Activated naive CD8-positive, alpha-beta T cell treated with anti-CD3 and anti-CD28 coated beads, Interleukin-2, amount 50 U/mL, for 24 hours (primary cell): ENCODE results near the gene BRS3.
"Not testable (repeated sequence)": the region's sequence is repeated elsewhere in the genome, so short reads cannot be mapped to it uniquely, and the experiment has no call there.

Experiments
- ATAC-seq: fragments of 150-1000 bp; cut with Tn5 transposase; one replicate; pipeline ENCODE4 v1.10.0; 2021
- DNase-seq: peaks from one replicate; pipeline ENCODE4 v3.0.0; 2021
- H3K27ac Mint-ChIP-seq: one replicate; pipeline ENCODE4 v1.8.0; 2021; ENCODE audit warnings: mild to moderate bottlenecking, mixed read lengths
- H3K27me3 Mint-ChIP-seq: one replicate; pipeline ENCODE4 v1.8.0; 2021; ENCODE audit warnings: mixed read lengths
- H3K36me3 Mint-ChIP-seq: one replicate; pipeline ENCODE4 v1.8.0; 2021; ENCODE audit warnings: low read depth, mixed read lengths
- H3K4me1 Mint-ChIP-seq: one replicate; pipeline ENCODE4 v1.8.0; 2021; ENCODE audit warnings: mixed read lengths
- H3K4me3 Mint-ChIP-seq: one replicate; pipeline ENCODE4 v1.8.0; 2021; ENCODE audit warnings: mild to moderate bottlenecking, moderate library complexity, mixed read lengths
- H3K9me3 Mint-ChIP-seq: one replicate; pipeline ENCODE4 v1.8.0; 2021; ENCODE audit warnings: mixed read lengths

The BRS3 gene

DNA sequence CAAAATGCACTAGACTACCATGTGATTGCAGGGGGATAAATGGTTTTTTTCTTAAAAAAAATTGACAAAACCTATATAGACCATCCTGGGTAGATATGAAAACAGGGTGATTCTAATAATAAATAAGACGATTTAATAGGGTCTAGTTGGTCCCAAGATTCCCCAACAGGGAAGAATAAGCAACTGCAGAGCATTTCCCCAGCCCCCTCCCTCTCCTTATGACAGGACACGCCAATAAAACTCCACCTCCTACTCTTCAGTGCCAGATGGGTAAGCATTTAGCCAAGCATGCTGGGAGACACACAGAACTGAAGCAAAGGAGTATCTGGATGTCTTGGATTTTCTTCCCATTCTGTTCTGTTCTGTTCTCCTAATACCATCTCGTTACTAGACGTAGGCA, at the start of gene BRS3:
Gene BRS3 (plus strand): TSS at position 301 of the 400 bp plus-strand sequence. CDS start 168 bp downstream, outside the sequence.
- peaks cover 24% of the 10 kb centered on the region for H3K27me3 Mint-ChIP-seq

GRCh38 chrX:136438192-136438591, 49.6 kb upstream of the BRS3 start:
- Mint-ChIP-seq H3K4me1 (no peaks in the 10 kb centered on the region), H3K36me3 (no peaks in the 10 kb centered on the region), H3K9me3 (no peaks in the 10 kb centered on the region), H3K4me3 (no peak overlapping the region), H3K27ac (no peak overlapping the region), H3K27me3 (no peaks in the 10 kb centered on the region)
- ATAC-seq (no peak), DNase-seq (no peak)

More for the DNA sequence above, at the start of gene BRS3:
- Mint-ChIP-seq H3K4me3 (no peak within 1 kb of the TSS), H3K36me3 (no peaks in the 10 kb centered on the region), H3K27ac (no peak within 1 kb of the TSS), H3K4me1 (no peaks in the 10 kb centered on the region), H3K9me3 (no peaks in the 10 kb centered on the region)
- DNase-seq (no peak), ATAC-seq (no peak)

- H3K27ac Mint-ChIP-seq, DNase-seq, H3K27me3 Mint-ChIP-seq, H3K4me3 Mint-ChIP-seq, ATAC-seq, H3K4me1 Mint-ChIP-seq, H3K36me3 Mint-ChIP-seq, H3K9me3 Mint-ChIP-seq: not testable (repeated sequence)
Measured at GRCh38 chrX:136445674-136446073, 42.1 kb upstream of the BRS3 start.

DNA sequence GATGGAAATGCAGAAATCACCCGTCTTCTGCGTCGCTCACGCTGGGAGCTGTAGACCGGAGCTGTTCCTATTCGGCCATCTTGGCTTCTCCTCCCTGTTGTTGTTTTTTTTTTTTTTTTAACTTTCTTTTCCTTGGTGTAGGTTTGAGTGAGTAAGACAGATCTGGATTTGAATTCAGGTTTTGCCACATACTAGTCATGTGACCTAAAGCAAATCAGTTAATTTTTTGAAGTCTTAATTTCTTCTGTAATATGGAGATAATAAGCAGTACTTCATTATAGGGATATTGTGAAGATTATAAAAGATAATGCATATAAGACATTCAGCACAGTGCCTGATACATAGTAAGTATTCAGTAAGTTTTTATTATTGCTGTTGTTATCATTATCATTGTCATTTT, 41.5 kb upstream of the BRS3 start:
- DNase-seq: no peak
- Mint-ChIP-seq H3K36me3 (no peaks in the 10 kb centered on the region), H3K4me3 (no peak overlapping the region), H3K27ac (no peak overlapping the region), H3K27me3 (no peaks in the 10 kb centered on the region), H3K9me3 (no peaks in the 10 kb centered on the region), H3K4me1 (no peaks in the 10 kb centered on the region)
- no peak for ATAC-seq

DNA sequence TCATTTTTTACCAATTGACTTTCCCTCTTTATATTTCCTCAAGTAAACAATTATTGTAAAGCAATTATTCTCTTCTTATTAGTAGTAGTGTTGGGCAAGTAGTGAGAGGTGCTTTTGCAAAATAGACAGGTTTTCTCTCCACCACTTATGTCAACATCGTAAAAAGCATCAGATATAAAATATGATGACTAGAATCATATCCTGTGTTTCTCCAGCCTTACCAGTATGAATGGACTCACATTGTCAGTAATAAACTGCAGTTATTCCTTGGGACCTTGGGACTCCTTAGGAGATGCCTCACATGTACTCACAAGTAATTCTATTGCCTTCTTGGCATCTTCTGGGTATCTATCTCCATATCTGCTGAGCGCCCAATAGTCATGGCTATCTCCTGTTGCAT, 40.4 kb upstream of the BRS3 start:
- no peaks in the 10 kb centered on the region for H3K9me3 Mint-ChIP-seq
- DNase-seq (no peak), ATAC-seq (no peak)
- H3K36me3 Mint-ChIP-seq: no peaks in the 10 kb centered on the region
- no peak overlapping the region for H3K27ac Mint-ChIP-seq
- H3K4me1 Mint-ChIP-seq: no peaks in the 10 kb centered on the region
- no peak overlapping the region for H3K4me3 Mint-ChIP-seq
- no peaks in the 10 kb centered on the region for H3K27me3 Mint-ChIP-seq

DNA sequence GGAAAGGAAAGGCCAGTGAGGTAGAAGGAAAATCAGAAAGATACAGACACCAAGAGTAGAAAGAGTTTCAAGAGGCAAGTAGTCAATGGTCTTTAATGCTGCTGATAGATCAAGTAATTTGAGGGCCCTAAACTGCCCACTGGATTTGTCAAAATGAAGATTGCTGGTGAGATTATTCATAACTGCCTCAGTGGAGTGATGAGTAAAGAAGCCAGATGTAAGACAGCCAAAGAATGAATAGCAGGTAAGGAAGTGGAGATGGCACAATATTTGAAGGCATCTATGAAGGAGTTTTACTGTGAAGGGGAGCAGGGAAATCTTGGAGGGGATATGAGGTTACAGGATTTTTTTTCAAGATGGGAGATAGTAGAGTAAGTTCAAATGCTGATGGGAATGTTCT, 39.8 kb upstream of the BRS3 start:
- H3K9me3 Mint-ChIP-seq: no peaks in the 10 kb centered on the region
- ATAC-seq (no peak), DNase-seq (no peak)
- H3K4me1 Mint-ChIP-seq: no peaks in the 10 kb centered on the region
- H3K36me3 Mint-ChIP-seq: no peaks in the 10 kb centered on the region
- no peak overlapping the region for H3K27ac Mint-ChIP-seq
- no peaks in the 10 kb centered on the region for H3K27me3 Mint-ChIP-seq
- no peak overlapping the region for H3K4me3 Mint-ChIP-seq

DNA sequence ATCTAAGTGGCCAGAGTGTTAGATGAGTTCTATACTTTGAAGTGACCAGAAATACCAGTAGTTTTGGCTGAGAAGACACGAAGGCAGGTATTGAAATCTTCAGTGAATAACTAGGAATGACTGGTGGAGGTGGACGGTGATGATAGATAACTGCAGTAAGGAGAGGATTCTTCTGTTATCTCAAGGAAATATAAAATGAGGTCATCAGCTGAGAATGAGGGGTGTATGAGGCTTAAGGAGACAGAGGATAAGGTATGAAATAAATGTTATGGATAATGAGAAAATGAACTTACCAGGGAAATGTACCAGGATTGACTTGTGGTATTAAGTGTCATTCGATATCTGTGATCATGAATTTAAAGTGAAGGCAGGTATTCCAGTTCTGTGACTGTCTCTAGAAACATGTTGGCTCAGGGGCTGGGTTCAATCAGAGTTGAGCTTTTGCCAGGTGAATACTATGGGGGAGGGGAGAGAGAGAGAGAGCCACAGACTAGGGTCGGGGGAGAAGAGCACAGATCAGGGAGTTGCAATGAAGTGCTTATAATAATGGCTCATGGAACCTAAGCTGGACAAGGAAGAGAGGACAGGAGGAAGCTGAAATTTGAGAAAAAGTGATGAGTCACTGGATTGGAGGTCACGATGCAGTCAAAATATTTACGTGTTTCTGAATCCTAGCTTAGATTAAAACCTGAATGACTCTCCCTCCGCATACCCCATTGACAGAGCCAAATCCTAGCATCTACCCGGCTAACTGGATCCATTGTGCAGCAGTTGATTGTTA, 37.5 kb upstream of the BRS3 start:
- Mint-ChIP-seq H3K27me3 (no peaks in the 10 kb centered on the region), H3K4me1 (no peaks in the 10 kb centered on the region), H3K9me3 (no peaks in the 10 kb centered on the region), H3K36me3 (no peaks in the 10 kb centered on the region), H3K4me3 (no peak overlapping the region), H3K27ac (no peak overlapping the region)
- ATAC-seq: no peak
- no peak for DNase-seq

GRCh38 chrX:136452614-136453013, 35.1 kb upstream of the BRS3 start:
- ATAC-seq (no peak), DNase-seq (no peak)
- Mint-ChIP-seq H3K27ac (no peak overlapping the region), H3K4me1 (no peaks in the 10 kb centered on the region), H3K27me3 (no peaks in the 10 kb centered on the region), H3K4me3 (no peak overlapping the region), H3K36me3 (no peaks in the 10 kb centered on the region), H3K9me3 (no peaks in the 10 kb centered on the region)

DNA sequence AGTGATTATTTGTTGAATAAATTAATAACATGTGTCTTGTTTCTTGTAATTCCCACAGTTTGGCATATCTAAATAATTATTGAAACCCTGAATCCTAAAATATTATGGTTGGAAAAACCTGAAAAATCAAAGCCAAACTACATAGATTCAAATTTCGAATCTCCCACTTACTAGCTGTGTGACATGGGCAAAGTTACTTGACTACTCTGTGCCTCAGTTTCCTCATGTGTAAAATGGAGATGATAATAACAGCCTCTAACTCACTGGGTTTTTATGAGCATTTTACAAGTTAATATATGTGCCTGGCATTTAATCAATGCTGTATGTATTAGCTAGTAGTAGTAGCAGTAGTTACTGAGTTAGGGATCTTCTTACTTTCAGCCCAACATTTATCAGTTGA, 34.6 kb upstream of the BRS3 start:
- Mint-ChIP-seq H3K27ac (no peak overlapping the region), H3K9me3 (no peaks in the 10 kb centered on the region), H3K36me3 (no peaks in the 10 kb centered on the region), H3K4me3 (no peak overlapping the region), H3K4me1 (no peaks in the 10 kb centered on the region), H3K27me3 (no peaks in the 10 kb centered on the region)
- no peak for ATAC-seq
- no peak for DNase-seq

DNA sequence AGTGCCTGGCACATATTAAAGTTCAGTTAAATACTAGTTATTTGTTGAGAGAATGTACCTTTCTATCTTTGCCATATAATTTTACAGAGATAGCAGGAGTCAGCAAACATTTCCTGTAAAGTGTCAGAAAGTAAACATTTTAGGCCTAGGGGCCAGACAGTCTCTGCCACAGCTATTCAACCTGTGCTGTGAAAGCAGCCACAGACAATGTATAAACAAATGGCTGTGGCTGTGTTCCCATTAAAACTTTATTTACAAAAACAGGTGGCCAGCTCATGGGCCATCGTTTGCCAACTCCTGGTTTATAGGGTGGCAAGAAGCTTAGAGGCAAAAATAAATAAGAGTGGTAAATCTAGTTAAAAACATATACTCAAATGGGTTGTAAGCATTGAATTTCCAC, 34.0 kb upstream of the BRS3 start:
- Mint-ChIP-seq H3K27ac (no peak overlapping the region), H3K4me3 (no peak overlapping the region), H3K36me3 (no peaks in the 10 kb centered on the region), H3K4me1 (no peaks in the 10 kb centered on the region), H3K9me3 (no peaks in the 10 kb centered on the region), H3K27me3 (no peaks in the 10 kb centered on the region)
- ATAC-seq (no peak), DNase-seq (no peak)

GRCh38 chrX:136456133-136456532, 31.6 kb upstream of the BRS3 start:
- Mint-ChIP-seq H3K36me3 (no peaks in the 10 kb centered on the region), H3K4me3 (no peak overlapping the region), H3K27ac (no peak overlapping the region), H3K4me1 (no peaks in the 10 kb centered on the region), H3K27me3 (no peaks in the 10 kb centered on the region), H3K9me3 (no peaks in the 10 kb centered on the region)
- DNase-seq (no peak), ATAC-seq (no peak)

GRCh38 chrX:136457303-136457917, 30.3 kb upstream of the BRS3 start:
- Mint-ChIP-seq H3K4me1 (no peaks in the 10 kb centered on the region), H3K27ac (no peak overlapping the region), H3K36me3 (no peaks in the 10 kb centered on the region), H3K4me3 (no peak overlapping the region), H3K27me3 (no peaks in the 10 kb centered on the region), H3K9me3 (no peaks in the 10 kb centered on the region)
- ATAC-seq (no peak), DNase-seq (no peak)

GRCh38 chrX:136464589-136464988, 23.2 kb upstream of the BRS3 start:
- Mint-ChIP-seq H3K27me3 (no peaks in the 10 kb centered on the region), H3K4me3 (no peak overlapping the region), H3K9me3 (no peaks in the 10 kb centered on the region), H3K36me3 (no peaks in the 10 kb centered on the region), H3K27ac (no peak overlapping the region), H3K4me1 (no peaks in the 10 kb centered on the region)
- ATAC-seq (no peak), DNase-seq (no peak)

DNA sequence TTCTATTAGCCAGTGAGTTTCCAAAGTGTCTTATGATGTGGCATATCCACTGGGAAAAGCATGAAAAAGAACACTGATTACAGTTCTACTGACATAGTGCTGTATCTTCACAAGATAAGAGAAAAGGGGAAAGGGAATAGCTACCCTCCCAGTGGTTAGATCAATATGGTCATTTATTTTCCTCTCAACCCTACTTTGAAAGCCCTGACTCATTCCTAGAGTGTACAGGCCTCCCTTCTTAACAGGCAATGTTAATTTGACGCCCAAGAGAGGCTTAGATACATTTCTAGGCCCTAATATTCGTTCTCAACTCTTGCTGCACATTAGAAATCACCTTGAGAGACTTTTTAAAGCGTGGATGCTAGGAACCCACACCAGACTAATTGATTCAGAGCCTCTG, 20.4 kb upstream of the BRS3 start:
- H3K27me3 Mint-ChIP-seq: no peaks in the 10 kb centered on the region
- no peak overlapping the region for H3K27ac Mint-ChIP-seq
- DNase-seq (no peak), ATAC-seq (no peak)
- no peak overlapping the region for H3K4me3 Mint-ChIP-seq
- no peaks in the 10 kb centered on the region for H3K4me1 Mint-ChIP-seq
- H3K9me3 Mint-ChIP-seq: no peaks in the 10 kb centered on the region
- H3K36me3 Mint-ChIP-seq: no peaks in the 10 kb centered on the region

DNA sequence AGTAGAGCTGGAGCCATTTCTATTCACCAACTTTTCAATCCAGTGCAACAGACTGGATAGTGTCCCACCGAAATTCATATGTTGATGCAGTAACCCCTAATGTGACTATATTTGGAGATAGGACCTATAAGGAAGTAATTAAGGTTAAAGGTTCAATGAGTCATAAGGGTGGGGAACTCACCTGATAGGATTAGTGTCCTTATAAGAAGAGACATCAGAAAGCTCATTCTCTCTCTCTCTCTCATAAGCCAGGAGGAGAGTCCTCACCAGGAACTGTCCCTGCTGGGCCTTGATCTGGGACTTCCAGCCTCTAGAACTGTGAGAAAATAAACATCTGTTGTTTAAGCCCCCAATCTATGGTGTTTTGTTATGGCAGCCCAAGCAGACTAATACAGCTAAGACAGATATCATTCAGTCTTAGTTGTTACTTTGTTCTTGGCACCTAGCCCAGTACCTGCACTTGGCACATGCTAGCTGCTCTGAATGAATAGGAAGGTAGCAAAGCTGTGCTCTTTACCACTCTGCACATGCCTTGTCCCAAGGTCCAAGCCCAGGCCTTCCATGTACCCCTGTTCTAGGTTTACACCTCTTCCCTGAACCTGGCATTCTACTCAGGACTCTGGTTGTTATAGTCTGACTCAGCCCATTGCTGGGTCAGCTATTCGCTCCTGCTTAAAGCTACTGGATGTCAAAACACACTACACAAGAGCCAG, 19.2 kb upstream of the BRS3 start:
- H3K27me3 Mint-ChIP-seq: no peaks in the 10 kb centered on the region
- H3K4me1 Mint-ChIP-seq: no peaks in the 10 kb centered on the region
- H3K9me3 Mint-ChIP-seq: no peaks in the 10 kb centered on the region
- no peaks in the 10 kb centered on the region for H3K36me3 Mint-ChIP-seq
- ATAC-seq: no peak
- no peak overlapping the region for H3K4me3 Mint-ChIP-seq
- no peak for DNase-seq
- no peak overlapping the region for H3K27ac Mint-ChIP-seq
